GM12864 (cell line): ENCODE results near the gene PODXL.
A peak's percentile ranks its signal among the peaks of the same experiment; 100 is the strongest.

ENCODE experiments used
- DNase-seq: peaks from one replicate; pipeline ENCODE4 v3.0.0-alpha.2; 2011; ENCODE audit warnings: low read depth
- H3K4me3 ChIP-seq: 2 replicates; pipeline ENCODE4 v1.5.1; 2011; ENCODE audit warnings: mild to moderate bottlenecking, low read depth, low read length, control low read depth
- TF ChIP-seq, protein P1 (sequence below): IDR thresholded peaks from 2 replicates; pipeline ENCODE4 v1.5.1; 2011; ENCODE audit warnings: low read depth, mild to moderate bottlenecking, moderate library complexity, low read length, control low read depth, inconsistent platforms; ENCODE audit errors: missing control alignments

The PODXL gene

DNA sequence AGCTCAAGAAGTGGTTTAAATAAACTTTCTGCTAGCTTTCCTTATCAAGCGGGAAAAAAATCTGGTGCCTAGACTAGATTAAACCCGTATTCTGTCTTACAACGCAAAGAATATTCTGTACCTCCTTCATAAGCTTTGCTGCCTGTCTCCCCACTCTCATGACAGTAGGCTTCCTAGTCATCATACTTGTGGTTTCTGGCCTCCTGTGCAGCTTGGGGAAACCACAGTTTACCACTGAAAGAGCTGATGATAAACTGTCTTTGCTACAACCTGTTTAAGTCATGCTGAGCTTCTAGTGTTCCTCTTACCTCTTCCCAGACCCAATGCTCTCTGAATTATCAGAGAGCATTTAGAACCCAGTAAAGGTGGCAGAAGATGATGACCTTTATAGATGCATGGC lies 55.0 kb downstream of the PODXL start:
- peak; percentile 57 for DNase-seq
- TF ChIP-seq, protein P1, sequence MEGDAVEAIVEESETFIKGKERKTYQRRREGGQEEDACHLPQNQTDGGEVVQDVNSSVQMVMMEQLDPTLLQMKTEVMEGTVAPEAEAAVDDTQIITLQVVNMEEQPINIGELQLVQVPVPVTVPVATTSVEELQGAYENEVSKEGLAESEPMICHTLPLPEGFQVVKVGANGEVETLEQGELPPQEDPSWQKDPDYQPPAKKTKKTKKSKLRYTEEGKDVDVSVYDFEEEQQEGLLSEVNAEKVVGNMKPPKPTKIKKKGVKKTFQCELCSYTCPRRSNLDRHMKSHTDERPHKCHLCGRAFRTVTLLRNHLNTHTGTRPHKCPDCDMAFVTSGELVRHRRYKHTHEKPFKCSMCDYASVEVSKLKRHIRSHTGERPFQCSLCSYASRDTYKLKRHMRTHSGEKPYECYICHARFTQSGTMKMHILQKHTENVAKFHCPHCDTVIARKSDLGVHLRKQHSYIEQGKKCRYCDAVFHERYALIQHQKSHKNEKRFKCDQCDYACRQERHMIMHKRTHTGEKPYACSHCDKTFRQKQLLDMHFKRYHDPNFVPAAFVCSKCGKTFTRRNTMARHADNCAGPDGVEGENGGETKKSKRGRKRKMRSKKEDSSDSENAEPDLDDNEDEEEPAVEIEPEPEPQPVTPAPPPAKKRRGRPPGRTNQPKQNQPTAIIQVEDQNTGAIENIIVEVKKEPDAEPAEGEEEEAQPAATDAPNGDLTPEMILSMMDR: no peak

DNA sequence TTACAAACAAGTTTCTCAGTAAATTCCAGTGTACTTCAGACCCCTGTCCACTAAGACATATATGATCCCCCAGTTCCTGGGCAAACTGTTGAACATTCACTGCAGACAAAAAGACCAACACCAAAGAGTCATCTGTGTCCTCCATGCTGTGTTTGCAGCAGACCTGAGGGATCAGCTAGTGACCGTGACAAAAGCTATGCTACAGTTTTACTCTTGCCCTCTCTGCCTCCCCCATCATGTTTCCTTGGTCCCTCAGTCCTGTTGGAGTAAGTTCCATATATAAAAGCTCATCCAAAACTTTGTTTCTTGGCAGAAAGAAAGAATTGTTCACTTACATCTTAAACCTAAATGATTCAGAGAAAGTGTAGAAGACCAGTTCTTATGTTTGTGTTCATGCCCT lies 56.1 kb downstream of the PODXL start:
- no peak for DNase-seq
- H3K4me3 ChIP-seq: no peak overlapping the region
- TF ChIP-seq, protein P1: no peak

More for the DNA sequence above, 55.0 kb downstream of the PODXL start:
- H3K4me3 ChIP-seq: no peak overlapping the region

DNA sequence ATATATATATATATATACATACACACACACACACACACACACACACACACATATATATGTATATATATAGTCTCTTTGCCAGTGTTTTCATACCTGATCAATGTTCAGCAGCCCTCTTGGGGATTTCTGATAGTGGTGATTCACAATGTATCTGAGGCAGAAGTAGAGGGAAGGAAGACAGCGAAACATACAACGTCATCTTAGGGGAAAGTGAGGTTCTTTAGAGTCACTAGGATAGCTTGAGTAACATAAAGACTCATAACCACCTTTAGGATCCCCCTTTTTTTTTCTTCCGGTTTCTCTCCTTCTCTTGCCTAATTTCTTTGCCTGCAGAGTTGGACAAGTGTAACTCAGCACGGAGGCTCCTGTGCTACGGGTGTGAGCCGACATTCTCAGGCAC lies 56.6 kb downstream of the PODXL start:
- DNase-seq: no peak
- TF ChIP-seq, protein P1: no peak
- H3K4me3 ChIP-seq: no peak overlapping the region

DNA sequence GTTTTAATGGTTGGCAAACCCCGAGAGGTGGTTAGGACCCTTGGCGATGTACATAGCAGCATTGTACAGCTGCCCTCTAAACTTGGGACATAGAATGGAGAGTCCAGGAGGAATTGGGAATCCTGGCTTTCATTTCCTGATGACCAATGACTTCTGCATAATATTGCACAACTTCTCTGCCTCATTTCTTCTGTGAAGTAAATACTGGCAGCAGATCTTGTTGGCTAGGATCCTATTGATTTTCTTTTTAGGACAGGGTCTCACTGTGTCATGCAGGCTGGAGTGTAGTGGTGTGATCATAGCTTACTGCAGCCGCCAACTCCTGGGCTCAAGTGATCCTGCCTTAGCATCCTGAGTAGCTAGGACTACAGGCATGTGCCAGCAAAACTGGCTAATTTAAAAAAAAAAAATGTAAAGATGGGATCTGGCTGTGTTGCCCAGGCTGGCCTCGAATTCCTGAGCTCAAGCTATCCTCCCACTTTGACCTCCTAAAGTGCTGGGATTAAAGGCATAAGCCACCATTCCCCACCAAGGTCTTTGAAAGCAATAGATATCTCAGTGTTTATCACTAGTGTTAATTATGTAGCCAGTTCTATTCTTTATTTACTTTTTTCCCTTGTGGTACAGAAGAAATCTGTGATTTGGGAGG lies 58.1 kb downstream of the PODXL start:
- DNase-seq: no peak
- TF ChIP-seq, protein P1: no peak
- H3K4me3 ChIP-seq: no peak overlapping the region

DNA sequence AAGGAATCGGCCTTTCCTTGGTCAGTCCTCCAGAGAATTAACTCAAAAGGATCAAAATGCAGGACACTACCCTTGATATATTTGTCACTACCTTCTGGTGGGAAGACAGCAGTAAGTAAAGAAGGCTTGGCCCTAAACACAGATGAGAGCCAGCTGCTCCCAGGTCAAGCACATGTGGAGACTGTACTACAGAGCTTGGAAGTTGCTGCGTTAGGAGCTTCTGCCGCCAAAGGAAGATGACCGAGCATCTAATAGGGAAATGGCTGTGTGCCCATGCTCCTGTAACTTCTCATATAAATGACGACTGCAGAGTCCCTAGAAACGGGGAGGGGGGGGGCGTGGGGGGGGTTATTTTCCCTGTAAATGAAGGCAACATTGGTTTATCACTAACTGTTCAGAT lies 59.0 kb downstream of the PODXL start:
- no peak for DNase-seq
- TF ChIP-seq, protein P1: no peak
- no peak overlapping the region for H3K4me3 ChIP-seq

DNA sequence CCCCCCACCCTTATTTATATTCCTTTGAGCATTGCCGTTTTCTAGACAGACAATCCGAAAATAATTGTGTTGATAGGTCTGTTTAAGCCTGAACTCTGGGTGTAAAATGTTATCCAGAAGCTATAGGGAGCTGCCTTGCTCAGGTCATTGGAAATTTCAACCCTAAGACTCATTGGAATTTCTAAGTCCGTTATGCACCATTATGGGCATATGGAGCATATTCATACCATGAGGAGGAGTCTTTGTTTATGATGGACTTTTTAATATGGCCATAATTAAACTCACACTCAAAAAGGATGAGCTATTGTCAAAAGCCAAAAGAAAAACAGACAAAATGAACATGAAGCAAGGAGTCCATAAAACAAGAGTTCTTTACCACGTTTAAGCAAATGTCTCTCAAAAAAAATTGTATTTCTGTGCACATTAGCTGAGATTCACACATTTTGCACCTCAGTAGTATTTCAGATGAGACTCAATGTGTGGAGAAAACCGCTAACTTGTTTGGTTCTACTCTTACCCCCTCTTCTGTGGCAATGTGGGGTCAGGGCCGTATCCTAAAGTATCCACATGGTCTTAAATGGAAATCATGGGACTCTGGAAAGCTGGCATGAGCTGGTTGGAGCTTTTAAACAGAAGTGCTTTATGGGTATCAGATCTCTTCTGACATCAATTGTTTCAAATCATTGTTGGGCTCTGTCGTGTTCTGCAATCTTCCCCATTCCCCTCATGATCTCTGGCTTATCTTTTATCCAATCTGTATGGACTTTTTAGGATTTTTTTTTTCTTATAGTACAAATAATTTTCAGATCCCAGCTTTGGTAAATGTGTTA lies 60.5 kb downstream of the PODXL start:
- TF ChIP-seq, protein P1: no peak
- H3K4me3 ChIP-seq: no peak overlapping the region
- DNase-seq: no peak
